Cardiac fibroblast (primary cell): ENCODE data around the gene GNPTAB.

Experiments used
- DNase-seq, 2 donors: peaks; one replicate each; pipeline versions ENCODE4 v3.0.0 to v3.0.0-alpha.2; 2010; ENCODE audit warnings: low read depth in 2 of 2
- H3K4me3 ChIP-seq, 2 donors: replicated peaks in 1 of 2; 1 replicate in 1 of 2; 2 replicates in 1 of 2; pipeline ENCODE4 v1.5.1; 2011; ENCODE audit warnings: low read depth in 2 of 2, low read length in 2 of 2, mild to moderate bottlenecking in 2 of 2, moderate library complexity in 1 of 2
- TF ChIP-seq, protein P1 (sequence below): IDR thresholded peaks from one replicate; pipeline ENCODE4 v1.5.1; 2011; ENCODE audit warnings: low read depth, mild to moderate bottlenecking, low read length, inconsistent platforms

The GNPTAB gene

GRCh38 chr12:101803978-101804377, 26.8 kb downstream of the GNPTAB start:
- no peak for DNase-seq
- TF ChIP-seq, protein P1, sequence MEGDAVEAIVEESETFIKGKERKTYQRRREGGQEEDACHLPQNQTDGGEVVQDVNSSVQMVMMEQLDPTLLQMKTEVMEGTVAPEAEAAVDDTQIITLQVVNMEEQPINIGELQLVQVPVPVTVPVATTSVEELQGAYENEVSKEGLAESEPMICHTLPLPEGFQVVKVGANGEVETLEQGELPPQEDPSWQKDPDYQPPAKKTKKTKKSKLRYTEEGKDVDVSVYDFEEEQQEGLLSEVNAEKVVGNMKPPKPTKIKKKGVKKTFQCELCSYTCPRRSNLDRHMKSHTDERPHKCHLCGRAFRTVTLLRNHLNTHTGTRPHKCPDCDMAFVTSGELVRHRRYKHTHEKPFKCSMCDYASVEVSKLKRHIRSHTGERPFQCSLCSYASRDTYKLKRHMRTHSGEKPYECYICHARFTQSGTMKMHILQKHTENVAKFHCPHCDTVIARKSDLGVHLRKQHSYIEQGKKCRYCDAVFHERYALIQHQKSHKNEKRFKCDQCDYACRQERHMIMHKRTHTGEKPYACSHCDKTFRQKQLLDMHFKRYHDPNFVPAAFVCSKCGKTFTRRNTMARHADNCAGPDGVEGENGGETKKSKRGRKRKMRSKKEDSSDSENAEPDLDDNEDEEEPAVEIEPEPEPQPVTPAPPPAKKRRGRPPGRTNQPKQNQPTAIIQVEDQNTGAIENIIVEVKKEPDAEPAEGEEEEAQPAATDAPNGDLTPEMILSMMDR: no peak
- H3K4me3 ChIP-seq: no peak overlapping the region

DNA sequence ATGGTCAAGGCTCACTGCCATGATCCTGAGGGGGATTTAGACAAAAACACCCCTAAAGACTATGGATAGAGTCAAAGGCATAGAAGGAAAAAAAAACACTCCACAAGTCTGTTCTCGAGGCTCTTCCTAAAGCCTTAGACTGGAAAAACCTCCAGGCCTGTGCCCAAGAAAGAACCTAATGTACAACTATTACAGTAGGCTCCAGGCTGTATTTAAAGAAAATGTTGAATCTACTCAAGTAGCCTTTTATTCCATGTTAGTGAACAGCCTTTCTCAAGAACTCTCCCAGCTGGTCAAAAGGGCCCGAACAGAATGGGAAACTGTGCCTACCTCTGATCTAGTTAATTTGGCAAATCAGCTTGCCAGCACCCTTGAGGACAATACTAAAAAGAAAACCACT, 28.3 kb downstream of the GNPTAB start:
- TF ChIP-seq, protein P1: no peak
- H3K4me3 ChIP-seq: no peak overlapping the region
- no peak for DNase-seq

- DNase-seq: no peak
- no peak overlapping the region for H3K4me3 ChIP-seq
- TF ChIP-seq, protein P1: no peak
Observed at GRCh38 chr12:101799774-101800173, 31.0 kb downstream of the GNPTAB start.

DNA sequence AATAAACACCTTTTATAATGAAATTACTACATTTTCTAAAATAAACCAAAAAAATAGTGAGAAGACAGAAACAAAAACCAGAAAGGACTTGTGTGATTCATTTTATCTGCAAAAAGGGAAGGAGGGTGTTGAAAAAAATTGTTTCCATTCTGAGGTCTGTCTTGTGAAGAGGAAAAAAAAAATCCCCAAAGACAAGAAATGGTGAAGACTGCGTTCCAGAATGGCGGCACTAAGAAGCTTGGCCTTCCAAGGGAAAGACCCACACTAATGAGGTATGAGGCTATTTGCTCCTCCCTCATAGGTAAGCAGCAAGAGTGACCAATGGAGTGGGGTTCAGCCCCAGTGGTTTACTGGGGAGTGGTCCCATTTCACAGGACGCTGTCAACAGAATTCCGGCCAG, 35.0 kb downstream of the GNPTAB start:
- TF ChIP-seq, protein P1: no peak
- no peak overlapping the region for H3K4me3 ChIP-seq
- DNase-seq: no peak

GRCh38 chr12:101795013-101795412, 35.7 kb downstream of the GNPTAB start:
- TF ChIP-seq, protein P1: no peak
- no peak overlapping the region for H3K4me3 ChIP-seq
- DNase-seq: no peak

DNA sequence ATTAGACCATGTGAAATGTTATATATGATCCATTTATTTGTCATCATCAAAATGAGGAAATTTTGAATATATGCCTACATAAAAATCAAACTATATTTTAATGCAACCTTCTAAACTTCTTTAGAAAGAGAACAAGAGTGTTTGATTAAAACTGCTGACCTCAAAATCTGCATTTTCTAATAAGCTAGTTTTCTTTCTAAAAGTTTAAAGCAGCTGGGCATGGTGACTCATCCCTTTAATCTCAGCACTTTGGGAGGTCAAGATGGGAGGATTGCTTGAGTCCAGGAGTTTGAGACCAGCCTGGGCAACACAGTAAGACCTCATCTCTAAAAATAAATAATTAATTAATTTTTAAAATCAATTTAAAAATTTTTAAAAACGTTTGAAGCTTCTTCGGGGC, 36.2 kb downstream of the GNPTAB start:
- DNase-seq: no peak
- H3K4me3 ChIP-seq: no peak overlapping the region
- TF ChIP-seq, protein P1: no peak

DNA sequence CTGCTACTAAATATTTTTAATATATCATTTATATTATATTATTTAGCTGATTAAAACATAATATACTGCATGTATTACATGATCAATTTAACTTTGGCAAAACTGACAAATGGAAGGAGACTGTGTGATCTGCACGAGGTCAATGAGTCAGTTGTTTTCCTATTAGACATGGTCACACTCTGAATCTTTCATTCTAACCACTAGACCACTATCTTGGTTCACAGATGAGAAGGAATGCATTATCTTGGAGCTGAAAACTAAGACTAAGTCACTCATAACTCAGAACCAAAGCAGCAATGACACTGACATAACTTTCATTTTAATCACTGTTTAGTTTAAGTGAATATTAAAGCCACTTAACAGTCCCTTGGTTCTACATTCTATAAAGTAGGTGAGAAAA, 37.4 kb downstream of the GNPTAB start:
- peak; percentile 43 to 72 for DNase-seq
- H3K4me3 ChIP-seq: no peak overlapping the region
- TF ChIP-seq, protein P1: no peak
